DOHH2 (cell line): ENCODE data around the gene SI.

Experiments
- EZH2phosphoT487 ChIP-seq: fragments of 200-600 bp; sonication (generic); IDR thresholded peaks from 2 replicates; pipeline ENCODE4 v1.6.1; 2017; ENCODE audit warnings: borderline replicate concordance, mild to moderate bottlenecking, antibody characterized with exemption, low read length, moderate library complexity, mixed read lengths
- TF ChIP-seq, protein P1 (sequence below): fragments of 200-600 bp; sonication (generic); IDR thresholded peaks from one replicate; pipeline ENCODE4 v1.5.1; 2014; ENCODE audit warnings: antibody characterized with exemption, mild to moderate bottlenecking, low read depth, low read length; ENCODE audit not compliant: poor library complexity, severe bottlenecking

DNA sequence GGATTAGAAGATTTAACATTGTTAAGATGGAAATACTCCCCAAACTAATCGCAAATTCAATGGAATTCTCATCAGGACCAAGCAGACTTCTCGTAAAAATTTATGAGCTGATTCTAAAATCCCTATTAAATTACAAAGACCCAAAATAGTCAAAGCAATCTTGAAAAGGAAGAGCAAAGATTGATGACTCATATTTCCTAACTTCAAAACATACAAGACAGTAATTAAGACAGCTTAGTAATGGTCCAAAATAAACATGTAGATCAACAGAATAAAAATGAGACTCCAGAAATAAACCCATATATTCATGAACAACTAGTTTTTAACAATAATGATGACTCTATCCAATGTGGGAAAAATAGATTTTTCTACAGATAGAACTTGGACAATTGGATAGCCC is 148.7 kb downstream of the SI start:
- TF ChIP-seq, protein P1, sequence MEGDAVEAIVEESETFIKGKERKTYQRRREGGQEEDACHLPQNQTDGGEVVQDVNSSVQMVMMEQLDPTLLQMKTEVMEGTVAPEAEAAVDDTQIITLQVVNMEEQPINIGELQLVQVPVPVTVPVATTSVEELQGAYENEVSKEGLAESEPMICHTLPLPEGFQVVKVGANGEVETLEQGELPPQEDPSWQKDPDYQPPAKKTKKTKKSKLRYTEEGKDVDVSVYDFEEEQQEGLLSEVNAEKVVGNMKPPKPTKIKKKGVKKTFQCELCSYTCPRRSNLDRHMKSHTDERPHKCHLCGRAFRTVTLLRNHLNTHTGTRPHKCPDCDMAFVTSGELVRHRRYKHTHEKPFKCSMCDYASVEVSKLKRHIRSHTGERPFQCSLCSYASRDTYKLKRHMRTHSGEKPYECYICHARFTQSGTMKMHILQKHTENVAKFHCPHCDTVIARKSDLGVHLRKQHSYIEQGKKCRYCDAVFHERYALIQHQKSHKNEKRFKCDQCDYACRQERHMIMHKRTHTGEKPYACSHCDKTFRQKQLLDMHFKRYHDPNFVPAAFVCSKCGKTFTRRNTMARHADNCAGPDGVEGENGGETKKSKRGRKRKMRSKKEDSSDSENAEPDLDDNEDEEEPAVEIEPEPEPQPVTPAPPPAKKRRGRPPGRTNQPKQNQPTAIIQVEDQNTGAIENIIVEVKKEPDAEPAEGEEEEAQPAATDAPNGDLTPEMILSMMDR: no peak
- TF ChIP-seq EZH2phosphoT487: no peak
